ENCODE data around the gene KLHL24. TPM values are rescaled to one million over a fixed set of nuclear protein-coding genes. Genes with fewer than 3 reads are reported as not detected.

Gene KLHL24
- total RNA-seq, 1 experiment from 2014 or later, result 59.1 TPM

GRCh38 chr3:183730361-183730760, 94.9 kb downstream of the KLHL24 start:
- H4K20me1 ChIP-seq (ENCODE audit: insufficient read depth), result no peaks in the 10 kb centered on the region; the same call in 1 of the 2 replicates
- H3K4me1 ChIP-seq (replicated peaks; ENCODE audit: insufficient read depth), result no peaks in the 10 kb centered on the region
- no peak overlapping the region for H3K4me3 ChIP-seq
- H3K79me2 ChIP-seq (ENCODE audit: low read depth), result no peaks in the 10 kb centered on the region
- DNase-seq, result no peak
- peaks cover 7% of the 10 kb centered on the region; the same call in 1 of the 2 replicates for H3F3A ChIP-seq (ENCODE audit: insufficient read depth, low read depth)
- ChIA-PET POLR2A (ENCODE audit: unreplicated experiment) (no interaction called here), CTCF (interaction anchor here (0.7 kb wide), 1 partner anchor 14 kb away, joined by 5 read pairs; no protein-coding TSS in a partner anchor)
- no peak overlapping the region for H3K4me2 ChIP-seq
- no peak overlapping the region for H2AFZ ChIP-seq
- H3K9me2 ChIP-seq (ENCODE audit: insufficient read depth), result no peaks in the 10 kb centered on the region
- H3K27ac ChIP-seq, result no peak overlapping the region
- intact Hi-C loops (cut with micrococcal nuclease; ENCODE audit: unreplicated experiment), result no loop called here
- BruUV-seq (replicated peaks), result no TSS peak
- TF ChIP-seq EZH2 (IDR thresholded peaks at IDR 0.05; ENCODE audit: low read depth), result no peak
- TF ChIP-seq, protein P1, sequence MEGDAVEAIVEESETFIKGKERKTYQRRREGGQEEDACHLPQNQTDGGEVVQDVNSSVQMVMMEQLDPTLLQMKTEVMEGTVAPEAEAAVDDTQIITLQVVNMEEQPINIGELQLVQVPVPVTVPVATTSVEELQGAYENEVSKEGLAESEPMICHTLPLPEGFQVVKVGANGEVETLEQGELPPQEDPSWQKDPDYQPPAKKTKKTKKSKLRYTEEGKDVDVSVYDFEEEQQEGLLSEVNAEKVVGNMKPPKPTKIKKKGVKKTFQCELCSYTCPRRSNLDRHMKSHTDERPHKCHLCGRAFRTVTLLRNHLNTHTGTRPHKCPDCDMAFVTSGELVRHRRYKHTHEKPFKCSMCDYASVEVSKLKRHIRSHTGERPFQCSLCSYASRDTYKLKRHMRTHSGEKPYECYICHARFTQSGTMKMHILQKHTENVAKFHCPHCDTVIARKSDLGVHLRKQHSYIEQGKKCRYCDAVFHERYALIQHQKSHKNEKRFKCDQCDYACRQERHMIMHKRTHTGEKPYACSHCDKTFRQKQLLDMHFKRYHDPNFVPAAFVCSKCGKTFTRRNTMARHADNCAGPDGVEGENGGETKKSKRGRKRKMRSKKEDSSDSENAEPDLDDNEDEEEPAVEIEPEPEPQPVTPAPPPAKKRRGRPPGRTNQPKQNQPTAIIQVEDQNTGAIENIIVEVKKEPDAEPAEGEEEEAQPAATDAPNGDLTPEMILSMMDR (conservative IDR thresholded peaks at IDR 0.05), result no peak
- H3K36me3 ChIP-seq (ENCODE audit: low read depth), result peaks cover 32% of the 10 kb centered on the region
- no peaks in the 10 kb centered on the region for H3K9me3 ChIP-seq (ENCODE audit: insufficient read depth, low read depth)
- no peaks in the 10 kb centered on the region for H3K27me3 ChIP-seq (ENCODE audit: insufficient read depth, low read depth)

DNA sequence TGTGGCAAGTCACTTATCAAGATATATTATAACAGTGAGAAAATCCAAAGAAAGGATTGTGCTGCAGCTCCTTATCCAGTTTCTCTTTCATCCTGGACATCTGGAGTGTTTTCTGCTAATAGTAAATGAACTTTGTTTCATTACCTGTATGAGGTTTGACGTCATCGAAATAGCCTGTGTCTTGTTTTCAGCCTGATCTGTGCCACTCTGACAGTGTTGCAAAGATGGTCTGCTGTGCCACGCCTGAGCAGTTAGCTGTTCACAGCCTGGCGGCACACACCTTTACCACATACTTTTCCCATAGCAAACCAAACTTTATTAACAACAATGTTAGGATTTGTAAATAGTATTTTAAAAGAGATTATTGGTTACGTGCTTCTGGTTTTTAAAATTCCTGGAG, 96.2 kb downstream of the KLHL24 start:
- no peak overlapping the region for H3K4me3 ChIP-seq
- ChIA-PET CTCF (no interaction called here), POLR2A (ENCODE audit: unreplicated experiment) (no interaction called here)
- H3K4me1 ChIP-seq (replicated peaks; ENCODE audit: insufficient read depth), result no peaks in the 10 kb centered on the region
- BruUV-seq (replicated peaks), result no TSS peak
- intact Hi-C loops (cut with micrococcal nuclease; ENCODE audit: unreplicated experiment), result no loop called here
- H3K9me2 ChIP-seq (ENCODE audit: insufficient read depth), result no peaks in the 10 kb centered on the region
- TF ChIP-seq, protein P1 (conservative IDR thresholded peaks at IDR 0.05), result no peak
- TF ChIP-seq EZH2 (IDR thresholded peaks at IDR 0.05; ENCODE audit: low read depth), result no peak
- no peaks in the 10 kb centered on the region for H3K9me3 ChIP-seq (ENCODE audit: insufficient read depth, low read depth)
- H4K20me1 ChIP-seq (ENCODE audit: insufficient read depth), result no peaks in the 10 kb centered on the region; the same call in 1 of the 2 replicates
- H3F3A ChIP-seq (ENCODE audit: insufficient read depth, low read depth), result peaks cover 7% of the 10 kb centered on the region; the same call in 1 of the 2 replicates
- H2AFZ ChIP-seq, result no peak overlapping the region
- no peak overlapping the region for H3K4me2 ChIP-seq
- H3K79me2 ChIP-seq (ENCODE audit: low read depth), result no peaks in the 10 kb centered on the region
- H3K36me3 ChIP-seq (ENCODE audit: low read depth), result peaks cover 39% of the 10 kb centered on the region
- no peak for DNase-seq
- no peaks in the 10 kb centered on the region for H3K27me3 ChIP-seq (ENCODE audit: insufficient read depth, low read depth)
- no peak overlapping the region for H3K27ac ChIP-seq

- no peaks in the 10 kb centered on the region; the same call in 1 of the 2 replicates for H4K20me1 ChIP-seq (ENCODE audit: insufficient read depth)
- no peaks in the 10 kb centered on the region for H3K79me2 ChIP-seq (ENCODE audit: low read depth)
- DNase-seq, result no peak
- ChIA-PET POLR2A (ENCODE audit: unreplicated experiment) (no interaction called here), CTCF (no interaction called here)
- TF ChIP-seq, protein P1 (conservative IDR thresholded peaks at IDR 0.05), result no peak
- no peak for TF ChIP-seq EZH2 (IDR thresholded peaks at IDR 0.05; ENCODE audit: low read depth)
- H3F3A ChIP-seq (ENCODE audit: insufficient read depth, low read depth), result peaks cover 7% of the 10 kb centered on the region; the same call in 1 of the 2 replicates
- no peaks in the 10 kb centered on the region for H3K9me3 ChIP-seq (ENCODE audit: insufficient read depth, low read depth)
- no peak overlapping the region for H3K4me3 ChIP-seq
- no TSS peak for BruUV-seq (replicated peaks)
- no peak overlapping the region for H3K4me2 ChIP-seq
- peaks cover 27% of the 10 kb centered on the region for H3K36me3 ChIP-seq (ENCODE audit: low read depth)
- intact Hi-C loops (cut with micrococcal nuclease; ENCODE audit: unreplicated experiment), result no loop called here
- no peaks in the 10 kb centered on the region for H3K9me2 ChIP-seq (ENCODE audit: insufficient read depth)
- no peaks in the 10 kb centered on the region for H3K4me1 ChIP-seq (replicated peaks; ENCODE audit: insufficient read depth)
- H3K27me3 ChIP-seq (ENCODE audit: insufficient read depth, low read depth), result no peaks in the 10 kb centered on the region
- H3K27ac ChIP-seq, result no peak overlapping the region
- H2AFZ ChIP-seq, result no peak overlapping the region
Measured at GRCh38 chr3:183733553-183733952, 98.1 kb downstream of the KLHL24 start.

Other genes starting within 250 kb of the KLHL24 start
- gene MCF2L2, start 207.0 kb upstream of the KLHL24 start, total RNA-seq (2021), result 1.7 and 2.3 TPM in 2 replicates
- gene KLHL6, start 79.9 kb upstream of the KLHL24 start, total RNA-seq (2021), result 0.04 TPM in 1 of 2 replicates, not detected in the other
- gene YEATS2, start 62.2 kb downstream of the KLHL24 start, total RNA-seq (2021), result 36.5 and 37.2 TPM in 2 replicates
- gene MAP6D1, start 190.0 kb downstream of the KLHL24 start, total RNA-seq (2021), result 2.2 TPM in 2 replicates
- 109 and 180 TPM in 2 replicates for gene PARL, start 249.3 kb downstream of the KLHL24 start, total RNA-seq (2021)